ENCODE data around the gene NEDD4L. TPM values are rescaled to one million over a fixed set of nuclear protein-coding genes. Genes with fewer than 3 reads are reported as not detected.
"Not testable (repeated sequence)": the region's sequence is repeated elsewhere in the genome, so short reads cannot be mapped to it uniquely, and the experiment has no call there.

The NEDD4L gene
- total RNA-seq, 1 donor from 2014 or later = 32.6 TPM

DNA sequence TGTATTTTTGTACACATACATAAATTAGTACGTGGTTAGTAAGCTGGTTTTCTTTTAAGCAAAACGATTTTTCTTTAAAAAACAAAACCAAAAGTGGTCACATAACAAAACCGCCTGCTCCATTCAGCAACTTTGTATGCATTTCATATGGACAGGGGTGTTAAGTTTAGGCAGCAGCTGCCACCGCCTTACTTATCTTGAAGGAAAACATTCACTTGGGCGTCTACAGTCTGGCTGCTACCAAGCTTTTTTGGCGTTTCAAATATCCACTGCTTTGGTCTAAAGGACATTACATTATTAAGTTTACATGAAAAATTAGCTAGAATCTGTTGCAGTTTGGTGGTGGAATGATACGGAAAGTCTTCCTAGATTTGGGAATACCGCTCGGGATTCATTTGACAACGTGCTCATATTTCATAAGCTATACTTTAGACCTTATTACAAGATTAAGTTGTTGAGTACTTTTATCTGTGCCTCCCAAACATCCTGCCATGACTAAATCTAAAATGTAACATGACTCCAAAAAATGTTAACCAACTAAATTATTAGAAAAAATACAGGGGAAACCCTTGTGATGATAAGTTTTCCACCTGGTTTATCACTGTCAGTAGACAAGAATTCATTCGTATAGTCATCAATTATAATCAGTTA is 214.8 kb downstream of the NEDD4L start:
- Mint-ChIP-seq H3K9me3 (no peaks in the 10 kb centered on the region), H3K4me1 (peaks cover 20% of the 10 kb centered on the region), H3K27ac (no peak overlapping the region), H3K27me3 (no peaks in the 10 kb centered on the region), H3K4me3 (no peak overlapping the region), H3K36me3 (ENCODE audit: low read depth) (peaks cover 15% of the 10 kb centered on the region)
- POLR2A ChIA-PET = no interaction called here
- DNase-seq = no peak
- TF ChIP-seq, protein P1, sequence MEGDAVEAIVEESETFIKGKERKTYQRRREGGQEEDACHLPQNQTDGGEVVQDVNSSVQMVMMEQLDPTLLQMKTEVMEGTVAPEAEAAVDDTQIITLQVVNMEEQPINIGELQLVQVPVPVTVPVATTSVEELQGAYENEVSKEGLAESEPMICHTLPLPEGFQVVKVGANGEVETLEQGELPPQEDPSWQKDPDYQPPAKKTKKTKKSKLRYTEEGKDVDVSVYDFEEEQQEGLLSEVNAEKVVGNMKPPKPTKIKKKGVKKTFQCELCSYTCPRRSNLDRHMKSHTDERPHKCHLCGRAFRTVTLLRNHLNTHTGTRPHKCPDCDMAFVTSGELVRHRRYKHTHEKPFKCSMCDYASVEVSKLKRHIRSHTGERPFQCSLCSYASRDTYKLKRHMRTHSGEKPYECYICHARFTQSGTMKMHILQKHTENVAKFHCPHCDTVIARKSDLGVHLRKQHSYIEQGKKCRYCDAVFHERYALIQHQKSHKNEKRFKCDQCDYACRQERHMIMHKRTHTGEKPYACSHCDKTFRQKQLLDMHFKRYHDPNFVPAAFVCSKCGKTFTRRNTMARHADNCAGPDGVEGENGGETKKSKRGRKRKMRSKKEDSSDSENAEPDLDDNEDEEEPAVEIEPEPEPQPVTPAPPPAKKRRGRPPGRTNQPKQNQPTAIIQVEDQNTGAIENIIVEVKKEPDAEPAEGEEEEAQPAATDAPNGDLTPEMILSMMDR (IDR thresholded peaks at IDR 0.05) = no peak
- intact Hi-C loops (cut with micrococcal nuclease) = no loop called here
- no peak for ATAC-seq (ENCODE audit: low read depth)
- CTCF ChIA-PET = no interaction called here

DNA sequence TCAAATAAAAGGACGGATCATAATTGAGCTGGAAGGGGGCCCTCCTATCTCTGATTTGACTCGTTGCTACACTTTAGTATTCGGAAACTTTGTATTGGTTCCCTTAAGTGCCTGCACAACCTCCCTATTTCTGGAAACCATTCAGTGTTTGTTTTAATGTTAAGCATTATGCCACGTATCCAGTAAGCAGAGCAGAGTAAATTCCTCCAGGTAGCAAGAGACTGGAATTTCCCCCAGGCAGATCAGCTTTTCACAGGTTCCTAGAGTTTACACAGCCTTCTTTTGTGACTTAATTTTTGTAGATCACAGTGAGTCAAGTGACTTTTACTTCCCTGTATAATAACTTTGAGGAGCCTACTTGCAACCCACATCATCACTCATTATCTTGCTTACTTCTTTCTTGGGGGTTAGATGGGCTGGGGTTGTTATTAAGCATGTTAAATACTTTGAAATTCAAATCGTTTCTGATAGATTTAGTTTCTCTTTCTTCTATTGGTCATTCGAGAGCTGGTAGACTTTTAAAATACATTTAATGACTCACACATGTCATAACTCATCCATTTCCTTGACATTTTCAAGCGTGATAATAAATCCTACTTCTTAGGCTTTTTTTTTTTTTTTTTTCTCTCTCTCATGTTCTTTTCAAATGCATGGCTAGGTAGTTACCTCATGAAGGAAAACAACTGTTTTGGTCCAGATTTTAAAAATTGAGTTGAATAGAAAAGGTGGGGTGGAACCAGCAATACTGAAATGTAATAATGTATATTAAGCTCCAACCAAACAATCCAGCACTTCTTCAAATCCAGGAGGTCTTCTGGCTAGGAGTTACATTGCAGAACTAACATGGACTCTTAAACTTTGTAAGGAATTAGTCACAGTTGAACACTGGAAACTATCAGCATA is 219.3 kb downstream of the NEDD4L start:
- DNase-seq = no peak
- H3K27me3 Mint-ChIP-seq = no peaks in the 10 kb centered on the region
- CTCF ChIA-PET = no interaction called here
- peaks cover 9% of the 10 kb centered on the region for H3K4me1 Mint-ChIP-seq
- H3K27ac Mint-ChIP-seq = no peak overlapping the region
- POLR2A ChIA-PET = interaction anchor here (0.6 kb wide), 1 partner anchor 115 kb away, joined by 3 read pairs; no protein-coding TSS in a partner anchor
- no peak for ATAC-seq (ENCODE audit: low read depth)
- TF ChIP-seq, protein P1 (IDR thresholded peaks at IDR 0.05) = no peak
- peak overlapping the region; percentile 21 for H3K4me3 Mint-ChIP-seq
- no peaks in the 10 kb centered on the region for H3K36me3 Mint-ChIP-seq (ENCODE audit: low read depth)
- no peaks in the 10 kb centered on the region for H3K9me3 Mint-ChIP-seq
- intact Hi-C loops (cut with micrococcal nuclease) = no loop called here

DNA sequence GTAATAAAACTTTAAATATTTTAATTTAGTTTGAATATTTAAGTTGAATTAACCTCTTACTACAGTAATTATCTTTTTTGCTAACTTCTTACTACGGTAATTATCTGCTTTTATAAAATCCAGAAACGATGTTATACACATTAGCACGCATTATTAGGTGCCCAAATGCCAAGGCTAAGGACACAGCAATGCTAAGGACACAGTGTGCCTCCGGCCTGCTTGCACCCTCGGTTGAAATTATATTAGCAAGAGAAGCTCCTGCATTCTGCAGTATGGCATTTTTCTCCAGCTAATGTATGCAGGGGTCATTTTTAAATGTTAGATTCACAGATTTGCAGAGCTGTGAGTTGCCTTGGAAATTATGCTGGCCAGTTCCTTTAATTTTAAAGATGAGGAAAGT is 220.0 kb downstream of the NEDD4L start:
- Mint-ChIP-seq H3K27me3 (no peaks in the 10 kb centered on the region), H3K36me3 (ENCODE audit: low read depth) (no peaks in the 10 kb centered on the region), H3K4me3 (no peak overlapping the region), H3K9me3 (no peaks in the 10 kb centered on the region), H3K27ac (no peak overlapping the region), H3K4me1 (peaks cover 9% of the 10 kb centered on the region)
- ATAC-seq (ENCODE audit: low read depth) (no peak), DNase-seq (no peak)
- ChIA-PET CTCF (no interaction called here), POLR2A (no interaction called here)
- intact Hi-C loops (cut with micrococcal nuclease) = no loop called here
- TF ChIP-seq, protein P1 (IDR thresholded peaks at IDR 0.05) = no peak

DNA sequence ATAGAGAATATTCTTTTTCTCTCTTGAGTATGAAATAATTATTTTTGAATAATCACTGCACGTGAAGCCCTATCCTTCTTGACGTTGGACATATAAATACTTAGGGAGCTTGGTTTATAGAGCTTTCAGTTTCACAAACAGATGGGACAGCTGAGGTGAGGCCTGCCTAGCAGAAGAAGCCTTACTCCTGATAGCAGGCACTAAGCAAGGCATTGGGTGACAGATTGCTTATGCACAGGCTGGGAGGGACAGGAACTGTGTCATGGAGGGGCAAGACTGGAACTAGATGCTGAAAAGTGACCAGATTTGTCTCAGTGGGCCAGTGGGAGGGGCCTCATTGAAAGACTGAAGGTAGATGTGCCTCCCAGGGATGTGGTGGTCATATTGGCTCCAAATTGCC is 220.8 kb downstream of the NEDD4L start:
- ATAC-seq (ENCODE audit: low read depth) (no peak), DNase-seq (no peak)
- POLR2A ChIA-PET = no interaction called here
- intact Hi-C loops (cut with micrococcal nuclease) = no loop called here
- TF ChIP-seq, protein P1 (IDR thresholded peaks at IDR 0.05) = no peak
- peaks cover 9% of the 10 kb centered on the region for H3K4me1 Mint-ChIP-seq
- CTCF ChIA-PET = no interaction called here
- no peaks in the 10 kb centered on the region for H3K9me3 Mint-ChIP-seq
- H3K36me3 Mint-ChIP-seq (ENCODE audit: low read depth) = no peaks in the 10 kb centered on the region
- H3K27ac Mint-ChIP-seq = no peak overlapping the region
- H3K4me3 Mint-ChIP-seq = no peak overlapping the region
- no peaks in the 10 kb centered on the region for H3K27me3 Mint-ChIP-seq

DNA sequence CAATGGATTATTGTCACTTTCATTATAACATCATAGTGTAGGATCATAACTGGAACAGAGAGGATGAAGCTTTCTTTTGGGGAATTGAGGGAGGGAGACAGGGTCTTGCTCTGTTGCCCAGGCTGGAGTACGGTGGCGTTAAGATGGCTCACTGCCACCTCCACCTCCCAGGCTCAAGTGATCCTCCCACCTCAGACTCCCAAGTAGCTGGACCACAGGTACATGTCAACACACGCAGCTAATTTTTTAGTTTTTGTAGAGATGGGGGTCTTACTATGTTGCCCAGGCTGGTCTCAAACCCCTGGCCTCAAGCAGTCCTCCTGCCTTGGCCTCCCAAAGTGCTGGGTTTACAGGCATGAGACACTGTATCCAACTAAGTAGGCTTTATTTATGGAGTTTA is 221.5 kb downstream of the NEDD4L start:
- H3K4me3 Mint-ChIP-seq; DNase-seq; H3K27me3 Mint-ChIP-seq; POLR2A ChIA-PET; H3K4me1 Mint-ChIP-seq; ATAC-seq (ENCODE audit: low read depth); H3K27ac Mint-ChIP-seq; intact Hi-C loops (cut with micrococcal nuclease); H3K36me3 Mint-ChIP-seq (ENCODE audit: low read depth); CTCF ChIA-PET; H3K9me3 Mint-ChIP-seq: not testable (repeated sequence)

Data from activated B cell treated with CpG ODN at 0.5 μM for 24 hours (primary cell).